Esophagus (tissue), 2 donors: ENCODE data around the gene FOXD4L4. TPM values are rescaled to one million over a fixed set of nuclear protein-coding genes. Genes with fewer than 3 reads are reported as not detected.
"Not testable (repeated sequence)": the region's sequence is repeated elsewhere in the genome, so short reads cannot be mapped to it uniquely, and the experiment has no call there.

Experiments
- H3K27ac ChIP-seq, 2 donors: one replicate each; pipeline ENCODE4 v1.5.1; 2013; ENCODE audit warnings: low read depth in 2 of 2, mild to moderate bottlenecking in 2 of 2, inconsistent platforms in 1 of 2, low read length in 1 of 2, moderate library complexity in 1 of 2
- H3K27me3 ChIP-seq, 2 donors: one replicate each; pipeline ENCODE4 v1.6.1; 2013; ENCODE audit warnings: low read length in 2 of 2, control low read depth in 1 of 2, mild to moderate bottlenecking in 1 of 2; ENCODE audit not compliant: insufficient read depth in 2 of 2, control insufficient read depth in 1 of 2
- H3K36me3 ChIP-seq, 2 donors: one replicate each; pipeline ENCODE4 v1.6.1; 2013; ENCODE audit warnings: low read length in 1 of 2; ENCODE audit not compliant: control insufficient read depth in 2 of 2, insufficient read depth in 2 of 2
- H3K4me1 ChIP-seq, 2 donors: one replicate each; pipeline ENCODE4 v1.6.1; 2013; ENCODE audit warnings: low read length in 1 of 2; ENCODE audit not compliant: control insufficient read depth in 2 of 2, insufficient read depth in 2 of 2
- H3K4me3 ChIP-seq, 2 donors: one replicate each; pipeline ENCODE4 v1.5.1; 2013; ENCODE audit warnings: low read length in 2 of 2, mild to moderate bottlenecking in 2 of 2, low read depth in 1 of 2, moderate library complexity in 1 of 2
- H3K9me3 ChIP-seq, 2 donors: one replicate each; pipeline ENCODE4 v1.6.1; 2013; ENCODE audit warnings: mild to moderate bottlenecking in 2 of 2, low read depth in 1 of 2, low read length in 1 of 2, moderate library complexity in 1 of 2; ENCODE audit not compliant: control insufficient read depth in 2 of 2, insufficient read depth in 1 of 2
- WGBS, 2 donors: extraction: QIAGEN DNeasy Blood & Tissue Kit; methylation state at CpG; one replicate each; pipeline ENCODE4 v1.1.7; 2013; 5-methylcytosine and 5-hydroxymethylcytosine counted together
- polyA plus RNA-seq, 2 donors: library from polyadenylated mRNA; stranded (reverse); fragments of 200-250 nt; gene quantifications; one replicate each; pipeline ENCODE4 v1.2.3, GENCODE V29; 2013
- donor health status: healthy with polysubstance abuse.
- donor health status: Bipolar disorder and iron deficiency.

FOXD4L4 gene
- polyA plus RNA-seq = under 1 TPM; 0.02 to 0.08 TPM

DNA sequence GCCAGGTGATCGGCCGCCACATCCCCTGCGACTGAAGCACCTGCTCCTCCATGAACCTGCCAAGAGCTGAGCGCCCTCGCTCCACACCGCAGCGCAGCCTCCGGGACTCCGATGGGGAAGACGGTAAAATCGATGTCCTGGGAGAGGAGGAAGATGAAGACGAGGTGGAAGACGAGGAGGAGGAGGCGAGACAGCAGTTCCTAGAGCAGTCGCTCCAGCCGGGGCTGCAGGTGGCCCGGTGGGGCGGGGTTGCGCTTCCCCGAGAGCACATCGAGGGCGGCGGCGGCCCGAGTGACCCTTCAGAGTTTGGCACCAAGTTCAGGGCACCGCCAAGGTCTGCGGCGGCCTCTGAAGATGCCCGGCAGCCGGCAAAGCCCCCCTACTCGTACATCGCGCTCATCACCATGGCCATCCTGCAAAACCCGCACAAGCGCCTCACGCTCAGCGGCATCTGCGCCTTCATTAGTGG is at the start of gene FOXD4L4:
FOXD4L4 (plus strand) TSS at position 51 of the 469 bp plus-strand sequence; CDS start at position 51, 0 bp downstream.
- not testable (repeated sequence) for H3K27me3 ChIP-seq, H3K9me3 ChIP-seq, H3K4me3 ChIP-seq, H3K27ac ChIP-seq, H3K4me1 ChIP-seq, H3K36me3 ChIP-seq
- 17 to 22% methylated on average over 6 to 21 of the region's 38 CpGs for WGBS, 2 donors

DNA sequence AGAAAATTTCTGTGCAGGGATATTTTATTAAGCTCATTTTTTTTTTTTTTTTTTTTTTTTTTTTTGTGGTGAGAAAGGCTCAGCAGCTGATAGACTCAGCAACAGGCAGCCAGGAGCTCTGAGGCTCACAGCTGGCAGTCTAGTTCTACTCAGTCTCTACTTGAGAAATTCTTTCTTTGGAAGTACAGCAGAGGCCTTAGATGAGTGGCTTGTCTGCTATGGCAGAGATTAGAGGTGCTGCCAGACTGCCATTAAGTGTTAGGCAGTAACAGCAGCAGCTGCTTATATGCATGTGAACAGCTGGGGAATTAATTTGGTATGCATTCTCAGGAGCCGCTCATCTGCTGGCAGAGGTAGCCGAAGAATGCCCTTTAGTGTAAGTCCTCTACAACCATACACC is 33.4 kb upstream of the FOXD4L4 start:
- H3K4me3 ChIP-seq, H3K9me3 ChIP-seq, H3K4me1 ChIP-seq, H3K27ac ChIP-seq, H3K36me3 ChIP-seq, H3K27me3 ChIP-seq: not testable (repeated sequence)
- 100% methylated on average over 1 of the region's 2 CpGs; no CpG with 5 or more reads in 1 of the 2 donors for WGBS, 2 donors

DNA sequence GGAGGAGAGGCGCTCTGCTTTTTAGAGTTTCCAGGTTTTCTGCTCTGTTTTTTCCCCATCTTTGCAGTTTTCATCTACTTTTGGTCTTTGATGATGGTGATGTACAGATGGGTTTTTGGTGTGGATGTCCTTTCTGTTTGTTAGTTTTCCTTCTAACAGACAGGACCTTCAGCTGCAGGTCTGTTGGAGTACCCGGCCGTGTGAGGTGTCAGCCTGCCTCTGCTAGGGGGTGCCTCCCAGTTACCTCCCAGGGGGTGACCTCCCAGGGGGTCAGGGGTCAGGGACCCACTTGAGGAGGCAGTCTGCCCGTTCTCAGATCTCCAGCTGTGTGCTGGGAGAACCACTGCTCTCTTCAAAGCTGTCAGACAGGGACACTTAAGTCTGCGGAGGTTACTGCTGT is 22.5 kb upstream of the FOXD4L4 start:
- H3K36me3 ChIP-seq, H3K27ac ChIP-seq, H3K4me3 ChIP-seq, H3K4me1 ChIP-seq, H3K27me3 ChIP-seq, H3K9me3 ChIP-seq: not testable (repeated sequence)
- WGBS, 2 donors = 84% methylated on average over 4 of the region's 5 CpGs; no CpG with 5 or more reads in 1 of the 2 donors

DNA sequence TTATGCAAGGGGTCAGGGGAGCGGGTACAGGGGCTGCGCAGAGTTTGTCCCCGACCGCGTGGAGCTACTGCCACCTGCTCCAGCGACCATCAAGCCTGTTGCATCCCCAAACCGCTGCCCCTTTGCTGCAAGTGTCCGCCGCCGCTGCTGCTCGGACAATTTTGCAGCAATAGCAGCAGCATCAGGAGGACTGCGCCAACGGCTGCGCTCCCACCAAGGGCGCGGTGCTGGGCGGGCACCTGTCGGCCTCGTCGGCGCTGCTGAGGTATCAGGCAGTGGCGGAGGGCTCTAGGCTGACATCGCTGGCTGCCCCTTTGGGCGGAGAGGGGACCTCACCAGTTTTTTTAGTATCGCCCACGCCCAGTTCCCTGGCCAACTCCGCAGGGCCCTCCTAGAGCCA is 1.2 kb downstream of the FOXD4L4 start:
- not testable (repeated sequence) for H3K27me3 ChIP-seq, H3K9me3 ChIP-seq, H3K4me1 ChIP-seq, H3K27ac ChIP-seq, H3K4me3 ChIP-seq, H3K36me3 ChIP-seq
- 0% methylated on average over 5 of the region's 27 CpGs; no CpG with 5 or more reads in 1 of the 2 donors for WGBS, 2 donors

Other genes with a start within 250 kb of the FOXD4L4 start
- 10 to 100 TPM; 27.2 to 99.6 TPM for gene ZNG1E, start 61.2 kb upstream of the FOXD4L4 start, polyA plus RNA-seq